Central memory CD8-positive, alpha-beta T cell (primary cell): ENCODE measurements around the gene STIM2.
A peak's percentile ranks its signal among the peaks of the same experiment; 100 is the strongest.

Source experiments
- ATAC-seq: fragments of 150-1000 bp; cut with Tn5 transposase; replicated peaks from 2 replicates; pipeline ENCODE4 v1.10.0; 2022; ENCODE audit warnings: mild to moderate bottlenecking, moderate FRiP score, moderate number of reproducible peaks; ENCODE audit not compliant: poor library complexity, severe bottlenecking; ENCODE audit errors: extremely low read depth
- DNase-seq, 2 donors: peaks; one replicate each; pipeline ENCODE4 v3.0.0; 2021; ENCODE audit warnings: low spot score in 2 of 2
- H3K27ac Mint-ChIP-seq: one replicate; pipeline ENCODE4 v1.8.0; 2022; ENCODE audit warnings: low read depth, mild to moderate bottlenecking, moderate library complexity, mixed read lengths
- H3K27me3 Mint-ChIP-seq: one replicate; pipeline ENCODE4 v1.8.0; 2022; ENCODE audit warnings: mixed read lengths
- H3K36me3 Mint-ChIP-seq: one replicate; pipeline ENCODE4 v1.8.0; 2022; ENCODE audit warnings: mild to moderate bottlenecking, moderate library complexity, mixed read lengths; ENCODE audit not compliant: insufficient read depth
- H3K4me1 Mint-ChIP-seq: one replicate; pipeline ENCODE4 v1.8.0; 2022; ENCODE audit warnings: mixed read lengths
- H3K4me3 Mint-ChIP-seq: one replicate; pipeline ENCODE4 v1.8.0; 2022; ENCODE audit warnings: mild to moderate bottlenecking, moderate library complexity, mixed read lengths
- H3K9me3 Mint-ChIP-seq: one replicate; pipeline ENCODE4 v1.8.0; 2022; ENCODE audit warnings: mixed read lengths

STIM2 gene

DNA sequence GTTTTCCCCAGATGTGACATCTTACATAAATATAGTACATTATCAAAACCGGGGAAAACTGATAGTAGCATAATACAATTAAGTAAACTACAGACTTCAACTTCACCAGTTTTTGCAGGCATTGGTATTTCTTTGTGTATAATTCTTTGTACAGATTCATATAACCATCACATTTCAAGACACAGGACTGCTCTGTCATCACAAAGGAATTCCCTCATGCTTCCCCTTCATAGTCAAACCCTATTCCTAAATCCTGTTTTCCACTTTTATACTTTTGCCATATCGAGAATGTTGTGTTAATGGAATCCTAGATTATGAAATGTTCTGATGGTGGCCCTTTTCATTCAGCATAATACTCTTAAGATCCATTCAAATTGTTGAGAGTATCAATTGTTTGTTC lies 36.0 kb downstream of the STIM2 start:
- Mint-ChIP-seq H3K27me3 (no peaks in the 10 kb centered on the region), H3K27ac (no peak overlapping the region), H3K9me3 (no peaks in the 10 kb centered on the region), H3K4me3 (no peak overlapping the region), H3K4me1 (peaks cover 64% of the 10 kb centered on the region), H3K36me3 (peaks cover 2% of the 10 kb centered on the region)
- DNase-seq (no peak), ATAC-seq (no peak)

DNA sequence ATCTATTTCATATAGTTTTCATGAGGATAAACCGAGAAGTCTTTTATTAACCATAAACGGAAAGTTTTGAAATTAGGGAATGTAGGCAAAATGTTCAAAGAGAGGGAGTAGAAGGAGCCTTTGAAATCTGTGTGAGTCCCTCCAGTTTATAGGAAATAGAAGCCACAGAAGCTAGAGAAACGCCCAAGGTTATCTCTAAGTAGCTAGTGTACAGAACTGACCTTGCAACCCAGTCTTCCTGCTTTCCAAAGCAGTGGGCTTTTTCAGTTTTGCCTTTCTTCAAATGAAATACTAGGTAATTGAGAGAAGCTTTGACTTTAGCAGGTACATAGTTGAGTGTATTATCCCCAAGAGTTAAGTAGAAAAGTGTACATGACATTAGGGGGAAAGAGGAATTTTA lies 39.4 kb downstream of the STIM2 start:
- no peak for ATAC-seq
- no peaks in the 10 kb centered on the region for H3K27me3 Mint-ChIP-seq
- peak overlapping the region; percentile 59 for H3K27ac Mint-ChIP-seq

DNA sequence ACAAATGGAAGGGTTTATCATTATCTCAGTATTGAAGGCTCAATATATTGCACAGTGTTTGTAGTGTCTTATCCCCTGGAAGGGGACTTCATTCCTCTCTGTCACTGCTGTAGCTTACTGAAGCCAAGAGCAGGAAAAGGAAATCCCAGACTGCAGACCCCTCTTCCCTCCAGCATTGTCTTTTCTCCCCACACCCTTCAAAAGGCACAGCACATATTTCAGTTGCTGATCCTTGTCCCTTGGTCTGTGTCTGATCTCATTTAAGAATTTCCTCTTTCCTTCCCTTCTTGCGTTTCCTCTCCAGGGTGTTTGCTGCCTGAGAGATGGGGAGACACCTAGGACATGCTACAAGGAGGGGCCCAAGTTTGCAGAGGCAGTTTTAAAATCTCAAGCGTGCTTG lies 40.1 kb downstream of the STIM2 start:
- DNase-seq (no peak), ATAC-seq (no peak)
- Mint-ChIP-seq H3K27me3 (no peaks in the 10 kb centered on the region), H3K27ac (no peak overlapping the region), H3K4me1 (peaks cover 64% of the 10 kb centered on the region), H3K9me3 (no peaks in the 10 kb centered on the region), H3K36me3 (no peaks in the 10 kb centered on the region), H3K4me3 (no peak overlapping the region)

More for the DNA sequence above, 39.4 kb downstream of the STIM2 start:
- H3K4me3 Mint-ChIP-seq, result no peak overlapping the region
- no peak for DNase-seq
- H3K9me3 Mint-ChIP-seq, result no peaks in the 10 kb centered on the region
- peaks cover 59% of the 10 kb centered on the region for H3K4me1 Mint-ChIP-seq
- no peaks in the 10 kb centered on the region for H3K36me3 Mint-ChIP-seq

- peaks cover 36% of the 10 kb centered on the region for H3K4me1 Mint-ChIP-seq
- peak overlapping the region; percentile 87 for H3K27ac Mint-ChIP-seq
- H3K4me3 Mint-ChIP-seq, result peak overlapping the region; percentile 9
- DNase-seq, result no peak
- no peaks in the 10 kb centered on the region for H3K27me3 Mint-ChIP-seq
- no peaks in the 10 kb centered on the region for H3K9me3 Mint-ChIP-seq
- peak; percentile 64 for ATAC-seq
- no peaks in the 10 kb centered on the region for H3K36me3 Mint-ChIP-seq
Observed at GRCh38 chr4:26905172-26905571, 44.5 kb downstream of the STIM2 start.

DNA sequence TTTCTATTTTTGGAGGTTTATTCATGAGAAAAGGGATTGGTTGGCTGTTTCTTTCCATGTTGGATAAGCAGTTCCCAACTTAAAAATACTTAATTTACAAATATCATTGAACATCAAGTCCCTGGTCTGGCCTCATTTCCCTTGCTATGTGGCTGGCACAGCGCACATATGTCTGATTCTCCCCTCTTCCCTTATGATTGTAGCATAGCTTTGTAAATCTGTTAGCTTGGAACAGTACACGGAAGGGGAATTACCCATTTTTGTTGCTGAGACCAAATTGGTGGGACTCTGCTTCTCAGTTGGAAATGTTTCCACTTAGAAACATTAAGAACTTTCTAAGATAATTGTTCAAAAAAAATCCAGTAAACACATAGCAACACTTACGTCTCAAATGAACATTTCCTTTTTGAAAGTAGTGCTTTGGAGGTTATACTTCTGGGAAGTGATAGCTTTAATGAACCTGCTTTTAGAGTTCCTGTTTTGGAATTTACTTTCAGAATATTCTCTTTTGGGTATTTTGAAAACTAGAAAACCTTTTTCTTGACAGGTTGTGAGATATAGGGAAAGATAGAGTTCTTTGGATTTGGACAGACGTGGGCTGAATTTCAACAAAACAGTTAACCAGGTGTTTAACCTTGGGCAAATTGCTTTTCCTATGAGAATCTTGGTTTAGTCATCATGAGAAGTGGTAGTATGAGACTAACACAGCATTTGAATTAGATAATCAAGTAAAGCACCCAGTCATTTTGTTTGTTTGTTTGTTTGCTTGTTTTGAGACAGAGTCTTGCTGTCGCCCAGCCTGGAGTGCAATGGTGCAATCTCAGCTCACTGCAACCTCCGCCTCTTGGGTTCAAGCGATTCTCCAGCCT lies 47.3 kb downstream of the STIM2 start:
- DNase-seq (no peak), ATAC-seq (no peak)
- no peaks in the 10 kb centered on the region for H3K9me3 Mint-ChIP-seq
- no peak overlapping the region for H3K4me3 Mint-ChIP-seq
- no peaks in the 10 kb centered on the region for H3K36me3 Mint-ChIP-seq
- H3K27ac Mint-ChIP-seq, result no peak overlapping the region
- H3K4me1 Mint-ChIP-seq, result peaks cover 42% of the 10 kb centered on the region
- no peaks in the 10 kb centered on the region for H3K27me3 Mint-ChIP-seq

- no peak overlapping the region for H3K4me3 Mint-ChIP-seq
- no peaks in the 10 kb centered on the region for H3K36me3 Mint-ChIP-seq
Observed at GRCh38 chr4:26909369-26909768, 48.7 kb downstream of the STIM2 start.

DNA sequence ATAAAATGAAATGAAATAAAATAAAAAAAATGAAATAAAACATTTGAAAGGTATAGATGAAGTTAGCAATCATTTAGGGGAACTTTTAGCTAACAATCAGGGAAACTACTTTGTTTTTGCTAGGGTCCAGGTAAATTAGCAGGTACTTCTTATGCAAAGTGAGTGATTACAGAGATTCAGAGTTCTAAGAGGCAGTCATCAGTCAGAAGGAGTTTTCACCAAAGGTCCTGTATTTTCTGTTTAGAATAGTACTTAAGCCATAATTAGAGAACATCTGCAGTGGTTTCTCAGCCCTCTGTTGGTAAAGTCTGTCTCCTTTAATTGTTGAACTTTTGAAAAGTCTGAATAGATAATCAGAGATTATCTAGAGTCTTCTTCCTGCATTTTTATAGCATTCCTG lies 50.6 kb downstream of the STIM2 start:
- DNase-seq, result no peak
- no peaks in the 10 kb centered on the region for H3K9me3 Mint-ChIP-seq
- H3K36me3 Mint-ChIP-seq, result no peaks in the 10 kb centered on the region
- no peak for ATAC-seq
- peaks cover 52% of the 10 kb centered on the region for H3K4me1 Mint-ChIP-seq
- H3K27ac Mint-ChIP-seq, result no peak overlapping the region
- H3K27me3 Mint-ChIP-seq, result no peaks in the 10 kb centered on the region
- H3K4me3 Mint-ChIP-seq, result no peak overlapping the region

More at GRCh38 chr4:26909369-26909768, 48.7 kb downstream of the STIM2 start:
- no peak for ATAC-seq
- Mint-ChIP-seq H3K9me3 (no peaks in the 10 kb centered on the region), H3K27ac (no peak overlapping the region), H3K4me1 (peaks cover 48% of the 10 kb centered on the region), H3K27me3 (no peaks in the 10 kb centered on the region)
- no peak for DNase-seq

DNA sequence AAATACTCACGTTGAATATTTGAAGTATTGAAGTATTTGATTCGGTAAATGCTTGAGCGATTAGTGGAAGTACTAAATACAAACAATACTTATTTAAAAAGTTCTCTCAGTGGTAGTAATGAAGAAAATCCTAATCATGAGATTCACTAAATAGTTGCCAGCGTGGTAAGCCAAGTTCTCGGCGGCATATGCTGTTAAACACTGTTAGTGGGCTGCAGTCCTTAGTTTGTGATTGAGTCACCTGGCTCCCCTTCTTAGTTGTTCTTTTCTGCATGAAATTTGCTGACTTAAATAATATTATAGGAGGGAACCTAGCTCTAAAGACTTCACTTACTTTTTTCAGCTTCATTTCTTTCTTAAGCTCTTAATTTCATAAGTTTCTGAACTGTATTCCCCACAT lies 51.4 kb downstream of the STIM2 start:
- H3K9me3 Mint-ChIP-seq, result no peaks in the 10 kb centered on the region
- DNase-seq (no peak), ATAC-seq (no peak)
- H3K27ac Mint-ChIP-seq, result peak overlapping the region; percentile 89
- peaks cover 59% of the 10 kb centered on the region for H3K4me1 Mint-ChIP-seq
- H3K4me3 Mint-ChIP-seq, result no peak overlapping the region
- H3K36me3 Mint-ChIP-seq, result no peaks in the 10 kb centered on the region
- H3K27me3 Mint-ChIP-seq, result no peaks in the 10 kb centered on the region

DNA sequence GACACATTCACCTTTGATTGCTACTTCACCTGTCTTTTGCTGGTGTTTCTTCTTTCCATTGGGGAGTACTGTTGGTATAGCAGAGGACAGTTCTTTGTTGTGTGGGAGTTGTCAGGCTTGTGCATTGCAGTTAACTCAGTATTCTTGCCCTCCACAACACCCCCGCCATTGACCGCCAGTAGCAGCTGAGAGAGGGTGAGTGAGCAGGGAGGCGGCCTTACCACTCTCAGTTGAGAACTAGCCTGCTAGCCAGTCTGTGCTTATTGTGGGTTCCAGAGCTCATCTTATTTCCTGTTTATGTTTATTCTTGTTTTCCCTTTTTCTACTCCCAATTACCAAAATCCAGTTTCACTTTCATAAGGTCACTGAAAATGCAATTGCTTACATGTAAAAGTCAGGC lies 52.2 kb downstream of the STIM2 start:
- Mint-ChIP-seq H3K9me3 (no peaks in the 10 kb centered on the region), H3K4me3 (peak overlapping the region; percentile 26), H3K36me3 (no peaks in the 10 kb centered on the region), H3K27me3 (no peaks in the 10 kb centered on the region), H3K4me1 (peaks cover 66% of the 10 kb centered on the region), H3K27ac (peak overlapping the region; percentile 89)
- DNase-seq, result peak in 1 of 2 donors; percentile 11
- no peak for ATAC-seq

DNA sequence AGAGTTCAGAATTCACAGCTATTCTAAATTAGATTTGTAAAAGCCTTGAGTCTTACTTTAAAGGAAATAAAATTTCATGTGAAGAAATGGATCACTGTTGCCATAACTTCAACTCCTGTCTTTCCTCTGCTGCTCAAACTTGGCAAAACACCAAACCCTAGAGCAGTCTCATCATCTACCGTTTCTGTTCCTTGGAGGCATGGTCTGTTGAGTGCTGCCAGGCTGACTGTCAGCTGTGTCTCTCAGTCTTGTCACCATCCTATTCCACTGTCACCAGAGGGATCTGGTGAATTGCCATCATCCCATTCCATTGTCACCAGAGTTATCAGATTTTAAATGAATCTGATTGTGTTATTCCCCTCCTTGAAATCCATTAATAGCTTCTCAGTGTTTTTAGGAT lies 55.6 kb downstream of the STIM2 start:
- Mint-ChIP-seq H3K27ac (peak overlapping the region; percentile 29), H3K4me1 (peaks cover 71% of the 10 kb centered on the region), H3K4me3 (no peak overlapping the region), H3K36me3 (peaks cover 13% of the 10 kb centered on the region), H3K27me3 (no peaks in the 10 kb centered on the region), H3K9me3 (no peaks in the 10 kb centered on the region)
- DNase-seq, result no peak
- no peak for ATAC-seq

DNA sequence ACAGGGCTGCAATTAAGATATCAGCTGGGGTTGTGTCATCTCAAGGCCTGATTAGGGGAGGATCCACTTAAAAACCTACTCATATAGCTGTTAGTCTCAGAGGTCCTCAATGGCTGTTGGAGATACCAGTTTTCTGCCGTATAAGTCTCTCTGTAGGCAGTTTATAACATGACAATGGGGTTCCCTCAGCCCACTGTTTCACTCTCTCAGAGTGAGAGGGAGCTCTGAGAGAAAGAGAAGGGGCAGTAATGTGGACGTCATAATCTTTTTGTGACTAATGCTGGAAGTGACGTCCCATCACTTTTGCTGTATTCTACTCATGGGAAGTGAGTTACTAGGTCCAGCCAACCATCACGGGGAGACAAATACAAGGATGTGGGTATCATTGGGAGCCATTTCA lies 70.3 kb downstream of the STIM2 start:
- no peak for ATAC-seq
- DNase-seq, result no peak
- H3K4me3 Mint-ChIP-seq, result no peak overlapping the region
- no peaks in the 10 kb centered on the region for H3K27me3 Mint-ChIP-seq
- peaks cover 47% of the 10 kb centered on the region for H3K4me1 Mint-ChIP-seq
- no peaks in the 10 kb centered on the region for H3K36me3 Mint-ChIP-seq
- peak overlapping the region; percentile 45 for H3K27ac Mint-ChIP-seq
- H3K9me3 Mint-ChIP-seq, result no peaks in the 10 kb centered on the region

GRCh38 chr4:26931451-26931850 lies 70.8 kb downstream of the STIM2 start:
- DNase-seq (no peak), ATAC-seq (no peak)
- Mint-ChIP-seq H3K27ac (peak overlapping the region; percentile 45), H3K4me1 (peaks cover 51% of the 10 kb centered on the region), H3K36me3 (peaks cover 1% of the 10 kb centered on the region), H3K9me3 (no peaks in the 10 kb centered on the region), H3K4me3 (no peak overlapping the region), H3K27me3 (no peaks in the 10 kb centered on the region)

DNA sequence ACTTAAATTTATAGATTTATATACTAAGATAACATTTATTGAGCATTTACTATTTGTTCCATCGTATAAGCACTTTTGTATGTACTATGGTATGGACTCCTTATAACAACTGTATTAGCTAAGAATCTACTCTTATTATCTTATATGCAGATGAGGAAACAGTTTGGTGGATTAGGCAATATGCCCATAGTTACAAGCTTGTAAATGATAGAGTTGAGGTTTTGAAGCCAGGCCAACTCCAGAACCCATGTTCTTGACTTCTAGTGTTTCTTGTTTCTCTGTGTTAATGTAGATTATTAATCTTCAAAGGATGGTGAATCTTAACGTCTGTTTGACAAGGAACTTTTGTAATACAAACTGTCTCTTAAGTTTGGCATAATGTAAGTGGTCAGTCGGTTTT lies 71.3 kb downstream of the STIM2 start:
- Mint-ChIP-seq H3K4me3 (no peak overlapping the region), H3K36me3 (peaks cover 2% of the 10 kb centered on the region), H3K27ac (no peak overlapping the region), H3K4me1 (peaks cover 57% of the 10 kb centered on the region), H3K9me3 (no peaks in the 10 kb centered on the region), H3K27me3 (no peaks in the 10 kb centered on the region)
- ATAC-seq, result no peak
- DNase-seq, result no peak
